Endothelial cell of umbilical vein (primary cell): ENCODE results near the gene ATP10A.

Experiments used
- MYC ChIP-seq: IDR thresholded peaks from one replicate; pipeline ENCODE4 v1.6.1; 2011; ENCODE audit warnings: mild to moderate bottlenecking, low read depth, low read length
- POLR2AphosphoS5 ChIP-seq: IDR thresholded peaks from 2 replicates; pipeline ENCODE4 v1.6.1; 2012; ENCODE audit warnings: low read depth, mild to moderate bottlenecking, control low read depth, low read length, moderate library complexity; ENCODE audit not compliant: insufficient read depth

- TF ChIP-seq POLR2AphosphoS5 = no peak
- no peak for TF ChIP-seq MYC
These were observed 197.2 kb downstream of the ATP10A start for GRCh38 chr15:25665913-25666312.
